ENCODE measurements around the gene NRGN. TPM values are rescaled to one million over a fixed set of nuclear protein-coding genes. Genes with fewer than 3 reads are reported as not detected.

NRGN gene
- total RNA-seq, 1 donor from 2014 or later: 2.7 TPM

DNA sequence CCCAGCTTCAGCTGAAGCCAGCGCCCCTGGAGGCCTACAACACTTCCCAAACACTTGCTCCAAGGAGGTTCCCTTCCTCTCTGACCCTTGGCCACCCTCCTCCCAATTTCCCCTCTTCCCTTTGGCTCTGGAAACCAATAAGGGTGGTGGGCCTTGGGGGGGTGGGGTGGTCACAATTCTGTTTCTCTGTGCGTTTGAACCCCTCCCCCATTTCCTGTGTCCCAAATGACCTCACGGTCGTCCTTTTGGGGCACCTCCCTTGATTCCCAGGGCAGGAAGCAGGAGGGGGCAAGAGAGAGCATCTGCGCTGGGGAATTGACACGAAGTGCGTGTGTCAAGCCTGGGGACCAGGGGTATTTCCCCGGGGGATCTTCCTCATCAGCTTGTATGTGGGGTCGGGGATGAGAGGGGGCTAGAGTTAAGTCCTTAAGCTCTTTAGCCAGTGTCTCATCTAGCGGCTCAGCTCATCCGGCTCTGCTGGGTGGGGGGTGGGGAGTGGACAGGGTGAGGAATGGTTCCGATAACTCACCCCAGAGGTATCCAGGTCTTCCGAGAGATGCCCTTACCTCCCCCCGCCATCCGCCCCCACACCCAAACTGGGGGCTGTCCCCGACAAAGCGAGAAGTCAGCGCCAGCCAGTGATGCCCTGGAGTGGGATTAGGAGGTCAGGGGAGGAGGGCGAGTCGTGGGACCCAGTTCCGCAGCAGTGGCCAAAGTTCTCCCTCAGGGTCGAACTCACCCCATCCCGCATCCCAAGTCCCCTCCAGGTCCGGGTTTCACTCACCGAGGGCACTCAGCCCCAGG is 21.8 kb downstream of the NRGN start:
- Mint-ChIP-seq H3K36me3 (peaks cover 10% of the 10 kb centered on the region), H3K27me3 (ENCODE audit: low read depth) (peaks cover 65% of the 10 kb centered on the region), H3K9me3 (no peaks in the 10 kb centered on the region), H3K4me3 (peak overlapping the region; percentile 46), H3K4me1 (peaks cover 27% of the 10 kb centered on the region), H3K27ac (no peak overlapping the region)
- no peak for DNase-seq (ENCODE audit: low spot score in 2 of 2, unreplicated experiment in 2 of 2)
- TF ChIP-seq, protein P1, sequence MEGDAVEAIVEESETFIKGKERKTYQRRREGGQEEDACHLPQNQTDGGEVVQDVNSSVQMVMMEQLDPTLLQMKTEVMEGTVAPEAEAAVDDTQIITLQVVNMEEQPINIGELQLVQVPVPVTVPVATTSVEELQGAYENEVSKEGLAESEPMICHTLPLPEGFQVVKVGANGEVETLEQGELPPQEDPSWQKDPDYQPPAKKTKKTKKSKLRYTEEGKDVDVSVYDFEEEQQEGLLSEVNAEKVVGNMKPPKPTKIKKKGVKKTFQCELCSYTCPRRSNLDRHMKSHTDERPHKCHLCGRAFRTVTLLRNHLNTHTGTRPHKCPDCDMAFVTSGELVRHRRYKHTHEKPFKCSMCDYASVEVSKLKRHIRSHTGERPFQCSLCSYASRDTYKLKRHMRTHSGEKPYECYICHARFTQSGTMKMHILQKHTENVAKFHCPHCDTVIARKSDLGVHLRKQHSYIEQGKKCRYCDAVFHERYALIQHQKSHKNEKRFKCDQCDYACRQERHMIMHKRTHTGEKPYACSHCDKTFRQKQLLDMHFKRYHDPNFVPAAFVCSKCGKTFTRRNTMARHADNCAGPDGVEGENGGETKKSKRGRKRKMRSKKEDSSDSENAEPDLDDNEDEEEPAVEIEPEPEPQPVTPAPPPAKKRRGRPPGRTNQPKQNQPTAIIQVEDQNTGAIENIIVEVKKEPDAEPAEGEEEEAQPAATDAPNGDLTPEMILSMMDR (IDR thresholded peaks at IDR 0.05; ENCODE audit: unreplicated experiment): no peak

DNA sequence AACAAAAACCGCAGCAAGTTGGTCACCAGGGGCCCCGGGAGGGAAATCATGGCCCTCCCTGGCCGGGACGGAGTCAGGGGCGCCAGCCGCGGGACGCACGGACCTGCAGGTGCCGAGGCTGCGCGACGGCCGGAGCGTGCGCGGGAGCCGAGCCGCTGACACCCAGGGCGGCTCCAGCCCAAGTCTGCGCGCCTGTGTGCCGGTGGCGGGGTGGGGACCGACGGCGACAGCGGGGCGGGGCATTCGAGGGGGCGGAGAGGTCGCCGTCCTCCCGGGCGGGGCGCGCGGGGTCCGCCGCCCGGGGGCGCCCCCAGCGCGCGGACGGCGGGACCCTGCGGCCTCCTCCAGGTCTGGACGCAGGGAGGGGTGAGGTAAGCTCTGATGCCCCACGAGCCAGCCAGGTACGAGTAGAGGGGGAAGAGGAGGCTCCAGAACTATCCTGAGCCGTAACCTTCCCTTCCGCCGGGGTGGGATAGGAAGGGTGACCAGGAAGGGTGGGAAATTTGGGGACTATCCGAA is 22.4 kb downstream of the NRGN start, which contains the start of gene ESAM:
Gene ESAM (minus strand): TSS at position 186 of the 519 bp plus-strand sequence. CDS start 136 bp downstream, at position 50.
- peaks cover 12% of the 10 kb centered on the region for H3K36me3 Mint-ChIP-seq

DNA sequence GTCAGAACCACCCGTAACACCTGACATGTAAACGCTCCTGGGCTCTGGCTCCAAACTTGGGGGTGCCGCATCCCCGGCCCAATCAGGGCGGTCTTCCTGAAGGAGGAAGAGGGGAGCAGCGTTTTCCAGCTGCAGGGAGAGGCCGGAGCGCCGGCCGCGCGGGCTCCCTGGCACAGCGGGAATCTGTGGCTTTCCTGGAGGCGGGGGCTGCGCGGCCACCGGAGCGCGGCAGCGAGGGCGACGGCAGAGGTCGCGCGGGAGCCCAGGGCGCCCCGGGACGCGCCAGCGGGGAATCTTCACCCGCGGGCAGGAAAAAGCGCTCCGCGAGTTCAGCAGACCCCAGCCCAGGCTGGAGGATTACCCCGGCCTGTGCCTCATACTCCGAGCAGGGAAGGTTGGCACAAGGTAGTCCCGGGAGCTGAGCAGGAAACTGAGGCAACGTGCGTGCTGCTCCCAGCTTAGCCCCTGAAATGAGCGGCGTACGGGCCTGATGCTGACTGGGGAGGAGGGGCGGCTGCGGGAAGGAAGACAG is 22.9 kb downstream of the NRGN start:
- Mint-ChIP-seq H3K36me3 (peaks cover 14% of the 10 kb centered on the region), H3K27ac (no peak overlapping the region), H3K9me3 (no peaks in the 10 kb centered on the region), H3K4me1 (peaks cover 27% of the 10 kb centered on the region), H3K27me3 (ENCODE audit: low read depth) (peaks cover 53% of the 10 kb centered on the region), H3K4me3 (peak overlapping the region; percentile 74)
- no peak for DNase-seq (ENCODE audit: low spot score in 2 of 2, unreplicated experiment in 2 of 2)
- TF ChIP-seq, protein P1 (IDR thresholded peaks at IDR 0.05; ENCODE audit: unreplicated experiment): no peak

More for the DNA sequence above, 22.4 kb downstream of the NRGN start, which contains the start of gene ESAM:
- Mint-ChIP-seq H3K27me3 (ENCODE audit: low read depth) (peaks cover 58% of the 10 kb centered on the region), H3K4me1 (peaks cover 27% of the 10 kb centered on the region), H3K4me3 (peak within 1 kb of the TSS; percentile 74), H3K27ac (no peak within 1 kb of the TSS), H3K9me3 (no peaks in the 10 kb centered on the region)
- no peak for DNase-seq (ENCODE audit: low spot score in 2 of 2, unreplicated experiment in 2 of 2)
- TF ChIP-seq, protein P1 (IDR thresholded peaks at IDR 0.05; ENCODE audit: unreplicated experiment): no peak

DNA sequence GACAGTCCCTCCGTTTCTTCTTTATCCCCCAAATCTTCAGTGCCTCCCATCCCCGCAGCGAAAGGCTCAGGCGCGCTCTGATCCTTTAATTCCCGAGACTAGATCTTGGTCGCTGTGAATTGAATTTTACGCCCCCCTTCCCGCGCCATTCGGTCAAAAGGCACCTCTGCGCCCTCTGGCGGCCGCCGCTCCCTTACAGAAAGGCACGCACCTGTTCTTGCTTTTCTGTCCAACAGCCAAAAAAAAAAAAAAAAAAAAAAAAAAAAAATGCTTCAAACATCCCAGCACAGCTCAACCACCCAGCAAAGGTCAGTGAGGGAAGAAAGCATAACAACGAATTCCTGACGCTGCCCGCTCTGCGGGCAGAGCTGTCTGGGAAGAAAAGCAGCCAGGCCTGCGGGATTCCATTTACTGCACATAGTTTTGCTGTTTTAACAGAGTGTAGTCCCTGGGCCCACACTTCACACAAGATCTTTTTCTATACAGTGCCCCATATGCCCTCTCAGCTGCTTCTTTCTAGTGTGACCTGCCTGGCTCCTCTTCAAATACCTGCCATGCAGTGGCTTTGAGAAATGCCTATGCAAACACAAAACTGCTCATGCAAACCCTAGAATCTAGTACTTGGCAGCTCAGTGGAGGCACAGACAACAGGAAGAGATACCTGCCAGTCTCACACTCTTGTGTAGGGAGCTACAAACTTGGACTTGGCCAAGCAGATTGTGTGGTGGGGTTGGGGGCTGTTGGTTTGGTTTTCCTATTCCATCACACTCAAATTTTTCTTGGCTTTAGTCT is 23.6 kb downstream of the NRGN start:
- peaks cover 24% of the 10 kb centered on the region for H3K4me1 Mint-ChIP-seq
- H3K27me3 Mint-ChIP-seq (ENCODE audit: low read depth): peaks cover 46% of the 10 kb centered on the region
- peaks cover 15% of the 10 kb centered on the region for H3K36me3 Mint-ChIP-seq
- no peaks in the 10 kb centered on the region for H3K9me3 Mint-ChIP-seq
- DNase-seq (ENCODE audit: low spot score in 2 of 2, unreplicated experiment in 2 of 2): peak; percentile 83 to 94
- H3K4me3 Mint-ChIP-seq: peak overlapping the region; percentile 74
- TF ChIP-seq, protein P1 (IDR thresholded peaks at IDR 0.05; ENCODE audit: unreplicated experiment): peak; percentile 85
- H3K27ac Mint-ChIP-seq: no peak overlapping the region

DNA sequence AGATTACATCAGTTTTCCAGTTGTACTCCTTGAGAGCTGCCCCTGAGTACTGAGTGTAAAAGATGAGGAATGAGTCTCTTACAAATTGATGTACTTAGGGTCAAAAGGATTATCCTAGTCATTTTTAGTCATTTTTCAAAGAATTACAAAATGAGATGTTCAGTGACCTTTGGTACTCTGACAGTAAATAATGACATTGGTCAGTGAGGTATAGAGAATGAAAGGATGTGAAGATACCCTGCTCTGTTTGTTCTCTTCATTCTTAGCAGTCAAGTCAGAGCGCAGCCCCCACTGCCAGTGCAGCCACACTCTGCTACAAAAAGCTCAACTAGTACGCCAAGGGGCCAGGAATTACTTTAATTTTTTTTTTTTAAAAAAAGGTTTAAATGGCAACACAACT is 26.4 kb downstream of the NRGN start:
- no peak overlapping the region for H3K4me3 Mint-ChIP-seq
- H3K36me3 Mint-ChIP-seq: peaks cover 20% of the 10 kb centered on the region
- TF ChIP-seq, protein P1 (IDR thresholded peaks at IDR 0.05; ENCODE audit: unreplicated experiment): no peak
- H3K27me3 Mint-ChIP-seq (ENCODE audit: low read depth): peaks cover 18% of the 10 kb centered on the region
- H3K4me1 Mint-ChIP-seq: peaks cover 11% of the 10 kb centered on the region
- DNase-seq (ENCODE audit: low spot score in 2 of 2, unreplicated experiment in 2 of 2): no peak
- no peak overlapping the region for H3K27ac Mint-ChIP-seq
- H3K9me3 Mint-ChIP-seq: no peaks in the 10 kb centered on the region

All from mesothelial cell of epicardium (in vitro differentiated cells).